Measurements from ENCODE around the gene FAM229A. TPM values are rescaled to one million over a fixed set of nuclear protein-coding genes. Genes with fewer than 3 reads are reported as not detected.

The FAM229A gene
- total RNA-seq, 1 donor from 2014 or later = 12.0 TPM

DNA sequence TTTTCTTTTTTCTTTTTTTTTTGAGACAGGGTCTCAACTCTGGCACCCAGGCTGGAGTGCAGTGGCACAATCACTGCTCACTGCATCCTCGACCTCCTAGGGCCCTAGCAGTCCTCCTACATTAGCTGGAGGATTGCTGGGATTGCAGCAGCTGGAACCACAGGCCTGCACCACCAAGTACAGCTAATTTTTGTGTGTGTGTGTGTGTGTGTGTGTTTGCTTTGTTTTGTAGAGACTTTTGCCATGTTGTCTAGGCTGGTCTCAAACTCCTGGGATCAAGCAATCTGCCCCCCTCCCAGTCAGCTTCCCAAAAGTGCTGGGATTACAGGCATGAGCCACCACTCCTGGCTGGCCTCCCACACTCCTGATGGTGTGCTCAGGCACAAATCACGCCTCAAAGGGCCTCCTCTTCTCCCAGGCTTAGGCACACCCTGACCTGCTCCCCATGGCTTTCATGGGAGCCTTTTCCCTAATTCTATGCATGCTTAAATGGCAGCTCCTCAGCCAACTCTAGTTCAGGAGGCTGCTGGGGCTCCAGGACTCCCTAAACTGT, 9.4 kb downstream of the FAM229A start:
- DNase-seq (ENCODE audit: low spot score) = no peak
- intact Hi-C loops (cut with DNase I) = no loop called here
- ATAC-seq = no peak

GRCh38 chr1:32352239-32352745, 10.0 kb downstream of the FAM229A start:
- DNase-seq (ENCODE audit: low spot score) (peak; percentile 72), ATAC-seq (no peak)
- intact Hi-C loops (cut with DNase I) = no loop called here

DNA sequence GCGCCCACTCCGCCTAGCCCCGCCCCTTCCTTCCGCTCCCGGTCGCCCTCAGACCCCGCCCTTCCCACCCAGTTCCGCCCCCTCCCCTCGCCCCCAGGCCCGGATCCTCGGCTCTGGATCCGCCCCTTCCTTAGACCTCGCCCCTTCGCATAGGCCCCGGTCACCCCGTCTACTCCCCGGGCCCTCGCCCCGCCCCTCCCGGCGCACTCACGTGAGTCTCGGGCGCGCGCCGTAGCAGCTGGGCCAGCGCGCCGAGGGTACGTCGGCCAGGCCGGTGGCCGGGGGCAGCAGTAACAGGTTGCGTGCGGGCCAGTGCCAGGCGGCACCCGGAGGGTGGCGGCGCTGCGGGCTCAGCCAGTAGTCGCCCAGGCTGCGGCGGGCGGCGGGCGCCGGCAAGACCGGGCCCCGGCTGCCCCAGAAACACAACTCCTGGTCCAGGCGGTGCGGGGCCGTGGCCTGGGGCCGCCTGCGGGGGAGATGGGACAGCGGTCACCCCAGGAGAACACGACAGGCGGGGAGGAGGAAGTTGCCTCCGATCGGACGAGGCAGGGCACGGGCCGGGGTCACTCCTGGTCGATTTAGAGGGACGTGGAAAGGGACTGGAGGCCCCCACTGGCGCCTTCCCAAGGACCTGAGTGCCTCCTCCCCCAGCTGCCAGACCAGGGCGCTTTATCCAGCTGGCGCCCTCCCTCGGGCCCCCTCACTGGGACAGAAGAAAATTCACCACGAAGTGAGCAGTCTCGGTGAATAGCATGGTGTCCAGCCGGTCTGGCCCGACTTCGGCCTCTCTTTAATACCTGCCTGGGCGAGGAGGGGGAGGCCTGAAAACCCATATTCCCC, 10.7 kb downstream of the FAM229A start:
- intact Hi-C loops (cut with DNase I) = no loop called here
- DNase-seq (ENCODE audit: low spot score) = peak; percentile 96
- peak; percentile 94 for ATAC-seq

DNA sequence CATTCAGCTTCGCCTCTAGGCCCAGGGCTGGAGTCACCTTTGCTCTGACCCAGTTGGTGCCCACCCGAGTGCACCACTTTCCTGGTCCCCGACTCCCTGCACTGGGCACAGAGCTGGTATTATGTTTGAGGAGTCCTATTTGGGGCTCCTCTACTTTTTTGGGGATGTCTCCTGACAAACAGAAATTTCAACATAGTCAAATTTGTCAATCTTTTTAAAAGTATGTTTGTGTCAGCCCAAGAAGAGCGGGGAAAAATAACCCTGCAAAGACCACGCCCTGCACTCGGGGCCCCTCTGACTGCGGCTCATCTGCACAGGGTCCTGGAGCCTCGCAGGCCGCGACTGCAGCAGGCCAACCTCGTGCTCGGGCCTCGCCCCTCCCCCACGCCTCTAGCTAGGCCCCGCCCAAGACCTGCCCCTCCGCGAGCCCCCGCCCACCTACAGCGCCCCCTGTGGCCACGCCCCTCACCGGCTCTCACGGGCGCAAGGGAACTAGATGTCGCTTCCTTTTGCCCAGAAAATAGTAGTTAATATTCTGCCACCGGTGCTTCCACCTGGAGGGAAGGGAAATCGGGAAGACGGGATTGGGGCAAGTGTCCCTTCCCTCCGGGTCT, 11.4 kb downstream of the FAM229A start:
- intact Hi-C loops (cut with DNase I) = no loop called here
- ATAC-seq = peak; percentile 80
- peak; percentile 90 for DNase-seq (ENCODE audit: low spot score)

DNA sequence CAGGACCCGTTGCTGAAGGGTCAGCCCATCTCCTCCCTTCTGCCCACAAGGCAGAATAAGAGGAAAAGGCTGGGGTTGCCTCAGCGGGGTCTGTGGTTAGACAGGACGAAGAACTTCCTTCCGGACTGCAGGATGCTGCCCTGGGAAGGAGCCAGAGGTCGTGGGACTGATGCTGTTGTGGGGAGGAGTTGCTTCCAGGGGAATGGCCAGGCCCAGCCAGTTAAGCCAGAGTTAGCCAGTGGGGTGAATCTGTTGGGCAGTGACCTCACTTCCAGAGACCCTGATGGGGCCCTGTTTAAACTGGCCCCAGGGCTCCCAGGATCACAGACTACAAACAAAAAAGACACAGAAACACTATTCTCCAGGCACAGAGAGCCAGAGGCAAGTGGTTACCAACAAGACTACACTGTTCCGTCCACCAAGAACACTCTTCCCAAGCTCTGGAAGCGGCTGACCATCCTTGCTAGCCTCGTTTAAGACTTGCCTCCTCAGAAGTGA, 13.0 kb downstream of the FAM229A start:
- ATAC-seq (no peak), DNase-seq (ENCODE audit: low spot score) (no peak)
- intact Hi-C loops (cut with DNase I) = no loop called here

GRCh38 chr1:32346532-32347157, 15.6 kb downstream of the FAM229A start:
- DNase-seq (ENCODE audit: low spot score) (no peak), ATAC-seq (no peak)
- intact Hi-C loops (cut with DNase I) = no loop called here

DNA sequence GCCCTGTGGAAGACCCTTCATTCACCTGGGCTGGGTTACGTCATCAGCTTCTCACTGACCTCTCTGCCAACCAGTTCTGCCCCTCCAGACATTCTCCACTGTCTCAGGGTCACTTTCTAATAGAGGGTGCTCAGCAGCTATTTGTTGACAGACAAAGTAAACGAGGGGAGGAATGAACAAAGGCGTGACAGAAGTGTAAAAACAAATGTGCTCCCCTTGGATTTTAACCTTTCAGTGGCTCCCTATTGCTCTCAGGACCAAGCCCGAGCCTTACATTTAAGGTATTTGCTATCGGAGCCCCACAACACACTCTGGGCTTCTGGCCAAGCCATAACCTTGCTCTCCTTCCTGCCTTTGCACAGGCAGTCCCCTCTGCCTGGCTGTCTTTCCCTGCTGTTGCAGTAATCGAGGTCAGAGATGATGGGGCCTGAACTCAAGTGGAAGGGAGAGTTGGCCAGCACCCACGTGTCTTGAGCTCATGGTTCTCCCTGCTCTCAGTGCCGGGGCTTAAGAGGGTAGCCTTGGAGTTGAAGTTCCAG, 16.9 kb downstream of the FAM229A start:
- no peak for ATAC-seq
- intact Hi-C loops (cut with DNase I) = no loop called here
- DNase-seq (ENCODE audit: low spot score) = no peak

GRCh38 chr1:32342704-32343103, 19.6 kb downstream of the FAM229A start:
- intact Hi-C loops (cut with DNase I) = no loop called here
- ATAC-seq (no peak), DNase-seq (ENCODE audit: low spot score) (no peak)

GRCh38 chr1:32341971-32342370, 20.3 kb downstream of the FAM229A start:
- no peak for ATAC-seq
- no peak for DNase-seq (ENCODE audit: low spot score)
- intact Hi-C loops (cut with DNase I) = no loop called here

GRCh38 chr1:32341186-32341757, 21.0 kb downstream of the FAM229A start:
- DNase-seq (ENCODE audit: low spot score) (no peak), ATAC-seq (peak; percentile 10)
- intact Hi-C loops (cut with DNase I) = no loop called here

DNA sequence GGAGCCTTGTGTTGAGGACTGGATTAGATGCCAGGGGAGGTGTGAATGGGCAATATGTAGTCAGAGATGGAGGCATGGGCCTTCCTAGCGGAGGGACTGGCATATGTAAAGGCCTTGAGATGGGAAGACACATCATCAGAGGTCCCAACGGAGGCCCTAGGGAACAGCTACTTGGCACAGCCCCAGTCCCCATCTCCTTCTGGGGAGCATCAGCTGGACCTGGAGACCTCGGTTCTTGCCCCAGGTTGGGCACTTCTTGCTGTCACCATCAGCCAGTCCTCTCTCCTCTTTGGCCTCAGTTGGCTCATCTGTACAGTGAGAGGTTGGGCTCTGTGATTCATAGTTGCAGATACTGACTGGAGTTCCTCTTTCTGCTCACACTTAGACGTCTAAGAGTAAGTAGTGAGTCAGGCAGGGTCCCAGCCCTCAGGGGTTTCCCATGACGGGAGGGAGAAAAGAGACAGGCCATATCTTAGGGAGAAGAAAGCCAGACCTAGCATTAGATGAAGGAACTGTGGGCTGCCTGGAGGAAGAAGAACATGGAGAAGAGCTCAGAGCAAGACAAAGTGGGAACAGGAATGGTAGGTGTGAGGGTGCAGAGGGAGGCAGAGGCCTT, 22.8 kb downstream of the FAM229A start:
- no peak for DNase-seq (ENCODE audit: low spot score)
- intact Hi-C loops (cut with DNase I) = no loop called here
- ATAC-seq = no peak

GRCh38 chr1:32338637-32339145, 23.6 kb downstream of the FAM229A start:
- intact Hi-C loops (cut with DNase I) = no loop called here
- DNase-seq (ENCODE audit: low spot score) (no peak), ATAC-seq (peak; percentile 1)

DNA sequence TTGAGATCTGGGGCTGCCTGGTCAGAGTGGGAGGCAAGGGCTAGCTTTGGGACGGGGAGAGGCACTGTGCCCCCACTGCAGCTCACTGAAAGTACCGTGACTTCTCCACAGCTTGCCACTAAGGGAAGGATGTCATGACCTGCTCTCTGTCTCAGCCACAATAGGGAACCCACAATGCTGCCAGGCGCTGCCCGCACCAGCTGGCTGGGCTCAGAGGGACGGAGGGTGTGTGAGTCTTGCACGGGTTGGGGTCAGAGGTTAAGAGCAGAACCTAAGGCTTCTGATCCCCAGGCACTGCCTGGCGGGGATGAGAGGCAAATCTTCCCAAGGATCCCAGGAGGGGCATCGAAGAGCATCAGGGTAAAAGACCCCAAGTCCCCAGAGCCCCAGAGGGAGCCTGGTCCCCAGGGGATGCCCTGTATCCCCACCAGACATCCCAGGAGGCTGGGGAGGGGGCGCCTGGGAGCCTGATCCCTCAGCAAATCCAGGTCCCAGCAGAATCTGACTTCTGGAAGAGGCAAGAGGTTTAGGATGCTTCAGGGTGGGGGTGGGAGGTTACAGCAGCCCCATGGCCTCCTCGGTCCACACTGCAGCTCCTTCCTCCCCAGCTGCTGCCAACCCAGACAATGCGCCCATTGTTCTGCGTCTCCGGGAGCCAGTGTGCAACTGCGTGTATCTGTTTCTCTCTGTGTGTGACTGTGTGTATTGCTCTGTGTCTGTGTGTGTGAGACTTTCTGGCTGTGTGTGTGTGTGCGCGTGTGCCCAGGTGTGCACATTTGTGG, 24.2 kb downstream of the FAM229A start:
- DNase-seq (ENCODE audit: low spot score) = peak; percentile 76
- ATAC-seq = peak; percentile 79
- intact Hi-C loops (cut with DNase I) = no loop called here

- intact Hi-C loops (cut with DNase I) = no loop called here
- DNase-seq (ENCODE audit: low spot score) = no peak
- peak; percentile 39 for ATAC-seq
These were observed 25.2 kb downstream of the FAM229A start for GRCh38 chr1:32336963-32337675.

DNA sequence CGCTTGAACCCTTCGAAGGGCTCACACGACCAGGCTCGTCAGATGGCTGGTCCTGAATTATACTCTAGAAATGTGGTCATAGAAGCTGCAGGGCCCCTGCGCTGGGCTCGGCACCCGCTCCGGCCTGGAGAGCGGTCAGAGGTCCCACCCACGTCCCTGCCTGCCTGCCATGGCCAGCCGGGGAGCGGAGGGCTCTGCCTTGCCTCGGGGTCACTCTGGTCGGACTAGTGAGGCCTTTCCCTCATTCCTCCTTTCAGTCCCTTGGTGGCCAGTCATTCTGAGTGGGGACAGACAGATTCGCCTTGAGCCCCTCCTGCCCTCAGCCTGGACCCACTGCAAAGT, 25.7 kb downstream of the FAM229A start:
- DNase-seq (ENCODE audit: low spot score) = no peak
- intact Hi-C loops (cut with DNase I) = no loop called here
- ATAC-seq = peak; percentile 8

GRCh38 chr1:32335790-32336590, 26.3 kb downstream of the FAM229A start, which contains the start of gene MARCKSL1:
MARCKSL1 (minus strand) TSS chr1:32336233; CDS start chr1:32336033, 200 bp downstream.
- ATAC-seq (peak; percentile 83), DNase-seq (ENCODE audit: low spot score) (peak; percentile 93)
- intact Hi-C loops (cut with DNase I) = no loop called here

All from sciatic nerve (tissue), 2 donors.